ENCODE results near the gene MAML3. TPM values are rescaled to one million over a fixed set of nuclear protein-coding genes. Genes with fewer than 3 reads are reported as not detected.

The MAML3 gene
- total and polyA plus RNA-seq, 2 experiments from 2014 or later: 4.1 to 11.2 TPM

- Histone ChIP-seq H4K20me1 (ENCODE audit: insufficient read depth, poor library complexity, severe bottlenecking) (no peaks in the 10 kb centered on the region), H3K4me2 (no peak overlapping the region), H3K9me3 (ENCODE audit: low read depth) (no peaks in the 10 kb centered on the region), H3K4me3 (no peak overlapping the region), H2AFZ (no peak overlapping the region), H3K27me3 (no peaks in the 10 kb centered on the region), H3K27ac (no peak overlapping the region), H3K4me1 (ENCODE audit: insufficient read depth) (peaks cover 29% of the 10 kb centered on the region), H3K9me2 (replicated peaks; ENCODE audit: insufficient read depth) (no peaks in the 10 kb centered on the region), H3K79me2 (peaks cover 95% of the 10 kb centered on the region), H3K36me3 (replicated peaks; ENCODE audit: insufficient read depth, low read depth) (no peaks in the 10 kb centered on the region)
- TF ChIP-seq EZH2 (IDR thresholded peaks at IDR 0.05; ENCODE audit: borderline replicate concordance) (no peak), EZH2phosphoT487 (IDR thresholded peaks at IDR 0.05; ENCODE audit: low read depth, severe bottlenecking, unreplicated experiment) (no peak)
- TF ChIP-seq, protein P1, sequence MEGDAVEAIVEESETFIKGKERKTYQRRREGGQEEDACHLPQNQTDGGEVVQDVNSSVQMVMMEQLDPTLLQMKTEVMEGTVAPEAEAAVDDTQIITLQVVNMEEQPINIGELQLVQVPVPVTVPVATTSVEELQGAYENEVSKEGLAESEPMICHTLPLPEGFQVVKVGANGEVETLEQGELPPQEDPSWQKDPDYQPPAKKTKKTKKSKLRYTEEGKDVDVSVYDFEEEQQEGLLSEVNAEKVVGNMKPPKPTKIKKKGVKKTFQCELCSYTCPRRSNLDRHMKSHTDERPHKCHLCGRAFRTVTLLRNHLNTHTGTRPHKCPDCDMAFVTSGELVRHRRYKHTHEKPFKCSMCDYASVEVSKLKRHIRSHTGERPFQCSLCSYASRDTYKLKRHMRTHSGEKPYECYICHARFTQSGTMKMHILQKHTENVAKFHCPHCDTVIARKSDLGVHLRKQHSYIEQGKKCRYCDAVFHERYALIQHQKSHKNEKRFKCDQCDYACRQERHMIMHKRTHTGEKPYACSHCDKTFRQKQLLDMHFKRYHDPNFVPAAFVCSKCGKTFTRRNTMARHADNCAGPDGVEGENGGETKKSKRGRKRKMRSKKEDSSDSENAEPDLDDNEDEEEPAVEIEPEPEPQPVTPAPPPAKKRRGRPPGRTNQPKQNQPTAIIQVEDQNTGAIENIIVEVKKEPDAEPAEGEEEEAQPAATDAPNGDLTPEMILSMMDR (IDR thresholded peaks at IDR 0.05; ENCODE audit: poor library complexity): no peak
- DNase-seq (ENCODE audit: low spot score): no peak
- 83% methylated on average over 5 of the region's 5 CpGs for WGBS (ENCODE audit: low lambda C conversion rate, missing lambda C conversion rate)
Measured at GRCh38 chr4:140144050-140144449, 9.9 kb downstream of the MAML3 start.

- H2AFZ ChIP-seq: no peak overlapping the region
- WGBS (ENCODE audit: low lambda C conversion rate, missing lambda C conversion rate): 57% methylated on average over 4 of the region's 4 CpGs
- peak overlapping the region; percentile 24 for H3K4me2 ChIP-seq
- peak overlapping the region; percentile 47 for H3K27ac ChIP-seq
- no peaks in the 10 kb centered on the region for H3K9me2 ChIP-seq (replicated peaks; ENCODE audit: insufficient read depth)
- H3K9me3 ChIP-seq (ENCODE audit: low read depth): no peaks in the 10 kb centered on the region
- TF ChIP-seq, protein P1 (IDR thresholded peaks at IDR 0.05; ENCODE audit: poor library complexity): no peak
- TF ChIP-seq EZH2 (IDR thresholded peaks at IDR 0.05; ENCODE audit: borderline replicate concordance) (no peak), EZH2phosphoT487 (IDR thresholded peaks at IDR 0.05; ENCODE audit: low read depth, severe bottlenecking, unreplicated experiment) (no peak)
- peaks cover 89% of the 10 kb centered on the region for H3K79me2 ChIP-seq
- H4K20me1 ChIP-seq (ENCODE audit: insufficient read depth, poor library complexity, severe bottlenecking): no peaks in the 10 kb centered on the region
- peak; percentile 21 for DNase-seq (ENCODE audit: low spot score)
- H3K4me3 ChIP-seq: no peak overlapping the region
- peaks cover 29% of the 10 kb centered on the region for H3K4me1 ChIP-seq (ENCODE audit: insufficient read depth)
- H3K27me3 ChIP-seq: no peaks in the 10 kb centered on the region
- no peaks in the 10 kb centered on the region for H3K36me3 ChIP-seq (replicated peaks; ENCODE audit: insufficient read depth, low read depth)
Measured at GRCh38 chr4:140141210-140141835, 12.7 kb downstream of the MAML3 start.

DNA sequence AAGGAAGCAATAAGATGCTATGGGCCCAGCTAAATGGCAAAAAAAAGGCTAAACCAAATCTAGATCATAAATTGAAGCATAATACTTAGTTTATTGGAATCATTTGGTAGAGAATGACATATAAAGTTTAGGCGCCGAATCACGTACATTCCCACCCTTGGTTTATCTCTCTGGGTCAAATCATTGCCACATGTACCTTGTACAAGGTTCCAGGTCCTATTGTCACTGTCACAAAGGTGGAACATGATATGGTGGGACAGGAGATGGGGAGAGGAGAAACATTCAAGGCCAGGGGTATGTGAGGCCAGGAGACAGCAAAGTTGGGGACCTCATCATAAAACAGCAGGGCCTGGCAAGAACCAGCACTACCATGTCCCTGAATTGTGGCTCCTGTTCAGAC is 13.4 kb downstream of the MAML3 start:
- DNase-seq (ENCODE audit: low spot score): no peak
- 92% methylated on average over 3 of the region's 3 CpGs for WGBS (ENCODE audit: low lambda C conversion rate, missing lambda C conversion rate)
- Histone ChIP-seq H3K79me2 (peaks cover 90% of the 10 kb centered on the region), H3K4me1 (ENCODE audit: insufficient read depth) (peaks cover 32% of the 10 kb centered on the region), H3K36me3 (replicated peaks; ENCODE audit: insufficient read depth, low read depth) (no peaks in the 10 kb centered on the region), H4K20me1 (ENCODE audit: insufficient read depth, poor library complexity, severe bottlenecking) (no peaks in the 10 kb centered on the region), H3K9me2 (replicated peaks; ENCODE audit: insufficient read depth) (no peaks in the 10 kb centered on the region), H2AFZ (no peak overlapping the region), H3K9me3 (ENCODE audit: low read depth) (no peaks in the 10 kb centered on the region), H3K4me2 (peak overlapping the region; percentile 24), H3K4me3 (no peak overlapping the region), H3K27me3 (no peaks in the 10 kb centered on the region), H3K27ac (peak overlapping the region; percentile 47)
- TF ChIP-seq, protein P1 (IDR thresholded peaks at IDR 0.05; ENCODE audit: poor library complexity): no peak
- no peak for TF ChIP-seq EZH2 (IDR thresholded peaks at IDR 0.05; ENCODE audit: borderline replicate concordance)
- TF ChIP-seq EZH2phosphoT487 (IDR thresholded peaks at IDR 0.05; ENCODE audit: low read depth, severe bottlenecking, unreplicated experiment): no peak

All from hepatocyte (in vitro differentiated cells).